GM18526 (cell line): Measurements from ENCODE around the gene PKD2L1.

ENCODE experiments used
- POLR2A ChIP-seq: IDR thresholded peaks from 3 replicates; pipeline ENCODE4 v1.6.1; 2011; ENCODE audit not compliant: insufficient read length; ENCODE audit errors: extremely low read depth

The PKD2L1 gene

GRCh38 chr10:100330079-100330478 is at the start of gene PKD2L1:
TSS of gene PKD2L1 (minus strand) at chr10:100330228. CDS start at chr10:100330103, 125 bp downstream.
- no peak for TF ChIP-seq POLR2A

GRCh38 chr10:100377830-100378229 is 47.8 kb upstream of the PKD2L1 start:
- no peak for TF ChIP-seq POLR2A

GRCh38 chr10:100374200-100374655 is 44.2 kb upstream of the PKD2L1 start:
- TF ChIP-seq POLR2A = no peak

GRCh38 chr10:100373298-100374199 is 43.5 kb upstream of the PKD2L1 start:
- TF ChIP-seq POLR2A = peak; percentile 58

GRCh38 chr10:100372415-100373297 is 42.6 kb upstream of the PKD2L1 start:
- no peak for TF ChIP-seq POLR2A

- no peak for TF ChIP-seq POLR2A
These were observed 41.5 kb upstream of the PKD2L1 start for GRCh38 chr10:100371482-100372027.

- no peak for TF ChIP-seq POLR2A
These were observed 40.9 kb upstream of the PKD2L1 start for GRCh38 chr10:100370714-100371481.

GRCh38 chr10:100368721-100369120 is 38.7 kb upstream of the PKD2L1 start:
- TF ChIP-seq POLR2A = no peak

- TF ChIP-seq POLR2A = no peak
These were observed 34.8 kb upstream of the PKD2L1 start for GRCh38 chr10:100364735-100365391.

GRCh38 chr10:100364175-100364574 is 34.1 kb upstream of the PKD2L1 start:
- no peak for TF ChIP-seq POLR2A

GRCh38 chr10:100362570-100363496 is 32.8 kb upstream of the PKD2L1 start:
- TF ChIP-seq POLR2A = no peak

GRCh38 chr10:100360234-100360633 is 30.2 kb upstream of the PKD2L1 start:
- no peak for TF ChIP-seq POLR2A

GRCh38 chr10:100359529-100360150 is 29.6 kb upstream of the PKD2L1 start:
- TF ChIP-seq POLR2A = no peak

- no peak for TF ChIP-seq POLR2A
These were observed 29.0 kb upstream of the PKD2L1 start for GRCh38 chr10:100359030-100359432.
